Uterus (tissue), 2 donors: ENCODE measurements around the gene GRIK5.

Experiments
- POLR2A ChIP-seq, 2 donors: fragments of 450-650 bp; IDR thresholded peaks; one replicate each; pipeline ENCODE4 v1.6.1; 2016; ENCODE audit warnings: antibody characterized with exemption in 2 of 2, mild to moderate bottlenecking in 1 of 2, moderate library complexity in 1 of 2
- TF ChIP-seq, protein P1 (sequence below), 4 experiments: fragments of 200-600 bp in 2 of 4; fragments of 450-650 bp in 2 of 4; sonication (generic) in 2 of 4; IDR thresholded peaks; one replicate each; pipeline ENCODE4 v1.5.1; 2016 to 2019; ENCODE audit warnings: antibody characterized with exemption in 4 of 4, mild to moderate bottlenecking in 2 of 4, moderate library complexity in 1 of 4

DNA sequence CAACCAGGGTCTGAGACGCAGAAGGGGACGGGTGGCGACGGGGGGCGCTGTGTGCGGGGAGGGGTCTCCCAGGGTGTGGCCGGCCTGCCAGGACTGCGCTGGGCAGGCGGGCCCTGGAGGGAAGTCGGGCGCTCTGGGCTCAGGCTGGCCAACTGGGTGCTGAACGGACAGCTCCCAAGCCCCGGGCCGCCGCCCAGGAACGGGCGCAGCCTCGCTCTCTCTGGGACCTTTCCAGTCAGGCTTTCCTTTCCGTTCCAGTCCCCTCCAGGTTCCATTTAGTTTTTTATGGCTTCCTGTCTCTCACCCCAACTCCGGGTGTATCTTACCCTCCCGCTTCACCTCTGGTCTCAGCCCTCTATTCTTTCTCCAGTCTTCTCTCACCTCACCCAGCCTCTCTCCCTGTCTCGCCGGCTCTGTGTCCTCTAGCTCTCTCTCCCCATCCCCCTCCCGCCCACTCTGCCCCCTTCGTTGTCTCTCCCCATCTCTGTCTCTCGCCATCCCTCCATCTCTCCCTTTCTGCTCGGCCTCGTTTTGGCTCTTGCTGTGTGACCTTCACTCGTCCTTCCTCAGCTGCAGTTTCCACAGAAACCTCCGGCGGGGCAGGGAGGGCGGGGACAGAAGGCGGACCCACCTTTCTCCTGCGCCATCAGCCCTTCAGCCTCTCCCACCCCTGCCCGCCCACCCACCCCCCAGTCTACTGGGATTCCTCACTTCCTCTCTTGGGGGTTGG, 72.7 kb downstream of the GRIK5 start:
- no peak for TF ChIP-seq POLR2A (IDR thresholded peaks at IDR 0.05)
- TF ChIP-seq, protein P1, sequence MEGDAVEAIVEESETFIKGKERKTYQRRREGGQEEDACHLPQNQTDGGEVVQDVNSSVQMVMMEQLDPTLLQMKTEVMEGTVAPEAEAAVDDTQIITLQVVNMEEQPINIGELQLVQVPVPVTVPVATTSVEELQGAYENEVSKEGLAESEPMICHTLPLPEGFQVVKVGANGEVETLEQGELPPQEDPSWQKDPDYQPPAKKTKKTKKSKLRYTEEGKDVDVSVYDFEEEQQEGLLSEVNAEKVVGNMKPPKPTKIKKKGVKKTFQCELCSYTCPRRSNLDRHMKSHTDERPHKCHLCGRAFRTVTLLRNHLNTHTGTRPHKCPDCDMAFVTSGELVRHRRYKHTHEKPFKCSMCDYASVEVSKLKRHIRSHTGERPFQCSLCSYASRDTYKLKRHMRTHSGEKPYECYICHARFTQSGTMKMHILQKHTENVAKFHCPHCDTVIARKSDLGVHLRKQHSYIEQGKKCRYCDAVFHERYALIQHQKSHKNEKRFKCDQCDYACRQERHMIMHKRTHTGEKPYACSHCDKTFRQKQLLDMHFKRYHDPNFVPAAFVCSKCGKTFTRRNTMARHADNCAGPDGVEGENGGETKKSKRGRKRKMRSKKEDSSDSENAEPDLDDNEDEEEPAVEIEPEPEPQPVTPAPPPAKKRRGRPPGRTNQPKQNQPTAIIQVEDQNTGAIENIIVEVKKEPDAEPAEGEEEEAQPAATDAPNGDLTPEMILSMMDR (IDR thresholded peaks at IDR 0.05) = no peak
